ENCODE results near the gene ADA.
"Not testable (repeated sequence)": the region's sequence is repeated elsewhere in the genome, so short reads cannot be mapped to it uniquely, and the experiment has no call there.

Gene ADA

GRCh38 chr20:44678990-44679611 is 27.6 kb upstream of the ADA start:
- H3K4me3 ChIP-seq (ENCODE audit: control insufficient read depth, low read depth, low read length), result no peak overlapping the region
- no peak for DNase-seq (ENCODE audit: low read depth)

GRCh38 chr20:44678242-44678641 is 26.7 kb upstream of the ADA start:
- no peak for DNase-seq (ENCODE audit: low read depth)
- no peak for TF ChIP-seq CTCF (IDR thresholded peaks at IDR 0.05; ENCODE audit: control insufficient read depth, insufficient read depth, low read depth, low read length, missing control alignments)
- H3K4me3 ChIP-seq (ENCODE audit: control insufficient read depth, low read depth, low read length), result no peak overlapping the region

More at GRCh38 chr20:44678990-44679611, 27.6 kb upstream of the ADA start:
- TF ChIP-seq CTCF (IDR thresholded peaks at IDR 0.05; ENCODE audit: control insufficient read depth, insufficient read depth, low read depth, low read length, missing control alignments), result no peak

GRCh38 chr20:44672318-44672902 is 20.9 kb upstream of the ADA start:
- not testable (repeated sequence) for DNase-seq (ENCODE audit: low read depth); H3K4me3 ChIP-seq (ENCODE audit: control insufficient read depth, low read depth, low read length)

- DNase-seq (ENCODE audit: low read depth); H3K4me3 ChIP-seq (ENCODE audit: control insufficient read depth, low read depth, low read length): not testable (repeated sequence)
These were observed 20.0 kb upstream of the ADA start for GRCh38 chr20:44671541-44671940.

GRCh38 chr20:44670851-44671250 is 19.4 kb upstream of the ADA start:
- not testable (repeated sequence) for DNase-seq (ENCODE audit: low read depth)

GRCh38 chr20:44666066-44666465 is 14.6 kb upstream of the ADA start:
- DNase-seq (ENCODE audit: low read depth), result no peak
- TF ChIP-seq CTCF (IDR thresholded peaks at IDR 0.05; ENCODE audit: control insufficient read depth, insufficient read depth, low read depth, low read length, missing control alignments), result no peak
- H3K4me3 ChIP-seq (ENCODE audit: control insufficient read depth, low read depth, low read length), result no peak overlapping the region

More at GRCh38 chr20:44670851-44671250, 19.4 kb upstream of the ADA start:
- H3K4me3 ChIP-seq (ENCODE audit: control insufficient read depth, low read depth, low read length), result not testable (repeated sequence)

GRCh38 chr20:44664131-44664530 is 12.6 kb upstream of the ADA start:
- no peak for TF ChIP-seq CTCF (IDR thresholded peaks at IDR 0.05; ENCODE audit: control insufficient read depth, insufficient read depth, low read depth, low read length, missing control alignments)
- DNase-seq (ENCODE audit: low read depth), result no peak
- no peak overlapping the region for H3K4me3 ChIP-seq (ENCODE audit: control insufficient read depth, low read depth, low read length)

- H3K4me3 ChIP-seq (ENCODE audit: control insufficient read depth, low read depth, low read length), result no peak overlapping the region
- DNase-seq (ENCODE audit: low read depth), result no peak
- TF ChIP-seq CTCF (IDR thresholded peaks at IDR 0.05; ENCODE audit: control insufficient read depth, insufficient read depth, low read depth, low read length, missing control alignments), result no peak
These were observed 10.8 kb upstream of the ADA start for GRCh38 chr20:44662261-44662660.

All from AG09309 (cell line).